Neural cell (in vitro differentiated cells): ENCODE results near the gene ZSCAN31. TPM values are rescaled to one million over a fixed set of nuclear protein-coding genes. Genes with fewer than 3 reads are reported as not detected.

ENCODE experiments used
- H2AFZ ChIP-seq: fragments of 200-600, 300-800 bp; sonication (generic), shearing (Covaris generic); 2 replicates; pipeline ENCODE4 v1.6.0; 2014; ENCODE audit warnings: low read depth, mild to moderate bottlenecking, antibody characterized with exemption, low read length, moderate library complexity
- H3F3A ChIP-seq: fragments of 200-600 bp; shearing (Covaris generic); 2 replicates; pipeline ENCODE4 v1.6.1; 2016; ENCODE audit warnings: mild to moderate bottlenecking, moderate library complexity, mixed read lengths, antibody characterized with exemption, low read length; ENCODE audit not compliant: insufficient read depth, poor library complexity, severe bottlenecking
- H3K27ac ChIP-seq: fragments of 200-600, 300-800 bp; sonication (generic), shearing (Covaris generic); 2 replicates; pipeline ENCODE4 v1.5.1; 2014; ENCODE audit warnings: mild to moderate bottlenecking, low read length, moderate library complexity
- H3K27me3 ChIP-seq: fragments of 300-800, 200-600 bp; sonication (generic), shearing (Covaris generic); 2 replicates; pipeline ENCODE4 v1.6.0; 2014; ENCODE audit warnings: mild to moderate bottlenecking, low read depth, low read length, moderate library complexity; ENCODE audit not compliant: insufficient read depth
- H3K36me3 ChIP-seq: fragments of 300-800, 200-600 bp; sonication (generic), shearing (Covaris generic); 2 replicates; pipeline ENCODE4 v1.5.1; 2014; ENCODE audit warnings: mild to moderate bottlenecking, antibody characterized with exemption, low read length, moderate library complexity; ENCODE audit not compliant: insufficient read depth
- H3K4me2 ChIP-seq: fragments of 300-800, 200-600 bp; sonication (generic), shearing (Covaris generic); 2 replicates; pipeline ENCODE4 v1.6.0; 2014; ENCODE audit warnings: mild to moderate bottlenecking, low read length
- H3K4me3 ChIP-seq: fragments of 300-800, 200-600 bp; sonication (generic), shearing (Covaris generic); 2 replicates; pipeline ENCODE4 v1.5.1; 2014; ENCODE audit warnings: mild to moderate bottlenecking, low read length, moderate library complexity
- H3K79me2 ChIP-seq: fragments of 200-600 bp; shearing (Covaris generic); replicated peaks from 2 replicates; pipeline ENCODE4 v1.6.0; 2014; ENCODE audit warnings: mild to moderate bottlenecking, low read length, moderate library complexity; ENCODE audit not compliant: insufficient read depth
- H3K9ac ChIP-seq: fragments of 300-800, 200-600 bp; sonication (generic), shearing (Covaris generic); 2 replicates; pipeline ENCODE4 v1.6.1; 2016; ENCODE audit warnings: mild to moderate bottlenecking, low read length, mixed read lengths
- H3K9me2 ChIP-seq: fragments of 200-600 bp; shearing (Covaris generic); 2 replicates; pipeline ENCODE4 v1.6.1; 2016; ENCODE audit warnings: mild to moderate bottlenecking, low read length, mixed read lengths; ENCODE audit not compliant: insufficient read depth
- H3K9me3 ChIP-seq: fragments of 200-600, 300-800 bp; sonication (generic), shearing (Covaris generic); 2 replicates; pipeline ENCODE4 v1.6.1; 2016; ENCODE audit warnings: mild to moderate bottlenecking, mixed run types, low read length, moderate library complexity, mixed read lengths
- H4K20me1 ChIP-seq: fragments of 200-600 bp; shearing (Covaris generic); 2 replicates; pipeline ENCODE4 v1.6.1; 2016; ENCODE audit warnings: mild to moderate bottlenecking, mixed run types; ENCODE audit not compliant: insufficient read depth
- CTCF ChIP-seq: fragments of 450-650 bp; IDR thresholded peaks from 2 replicates; pipeline ENCODE4 v1.5.1; 2014; ENCODE audit warnings: antibody characterized with exemption, mild to moderate bottlenecking, moderate library complexity; ENCODE audit not compliant: poor library complexity, severe bottlenecking
- EP300 ChIP-seq: fragments of 450-650 bp; conservative IDR thresholded peaks from 2 replicates; pipeline ENCODE4 v1.6.1; 2014; ENCODE audit warnings: antibody characterized with exemption, mild to moderate bottlenecking, moderate library complexity; ENCODE audit not compliant: poor library complexity, severe bottlenecking
- EZH2 ChIP-seq: fragments of 200-600, 300-800 bp; shearing (Covaris generic), sonication (generic); IDR thresholded peaks from 2 replicates; pipeline ENCODE4 v1.6.1; 2014; ENCODE audit warnings: antibody characterized with exemption, low read length, borderline replicate concordance, mild to moderate bottlenecking; ENCODE audit not compliant: insufficient read depth, poor library complexity, severe bottlenecking
- MXI1 ChIP-seq: fragments of 450-650 bp; conservative IDR thresholded peaks from 2 replicates; pipeline ENCODE4 v1.6.1; 2014; ENCODE audit warnings: antibody characterized with exemption, mild to moderate bottlenecking; ENCODE audit not compliant: poor library complexity, severe bottlenecking
- POLR2AphosphoS5 ChIP-seq: IDR thresholded peaks from 2 replicates; pipeline ENCODE4 v1.6.1; 2012
- RAD21 ChIP-seq: fragments of 450-650 bp; conservative IDR thresholded peaks from 2 replicates; pipeline ENCODE4 v1.6.1; 2014; ENCODE audit warnings: antibody characterized with exemption, mild to moderate bottlenecking, moderate library complexity
- REST ChIP-seq: IDR thresholded peaks from 2 replicates; pipeline ENCODE4 v1.6.1; 2012; ENCODE audit warnings: borderline replicate concordance
- SMC3 ChIP-seq: fragments of 450-650 bp; conservative IDR thresholded peaks from 2 replicates; pipeline ENCODE4 v1.6.1; 2014; ENCODE audit warnings: antibody characterized with exemption, mild to moderate bottlenecking, moderate library complexity; ENCODE audit not compliant: poor library complexity
- TAF1 ChIP-seq: IDR thresholded peaks from 2 replicates; pipeline ENCODE4 v1.6.1; 2012; ENCODE audit warnings: low read depth
- polyA minus RNA-seq: library from RNA; depleted of rRNA, polyadenylated mRNA; stranded (reverse); fragments of >200 nt; gene quantifications from 2 replicates; pipeline ENCODE4 v1.2.3, GENCODE V29; 2014
- polyA plus RNA-seq: library from polyadenylated mRNA; depleted of rRNA; stranded (reverse); fragments of >200 nt; gene quantifications from 2 replicates; pipeline ENCODE4 v1.2.3, GENCODE V29; 2014

Gene ZSCAN31
- 2.6 and 7.5 TPM in 2 replicates for polyA plus RNA-seq
- 4.6 and 6.8 TPM in 2 replicates for polyA minus RNA-seq

DNA sequence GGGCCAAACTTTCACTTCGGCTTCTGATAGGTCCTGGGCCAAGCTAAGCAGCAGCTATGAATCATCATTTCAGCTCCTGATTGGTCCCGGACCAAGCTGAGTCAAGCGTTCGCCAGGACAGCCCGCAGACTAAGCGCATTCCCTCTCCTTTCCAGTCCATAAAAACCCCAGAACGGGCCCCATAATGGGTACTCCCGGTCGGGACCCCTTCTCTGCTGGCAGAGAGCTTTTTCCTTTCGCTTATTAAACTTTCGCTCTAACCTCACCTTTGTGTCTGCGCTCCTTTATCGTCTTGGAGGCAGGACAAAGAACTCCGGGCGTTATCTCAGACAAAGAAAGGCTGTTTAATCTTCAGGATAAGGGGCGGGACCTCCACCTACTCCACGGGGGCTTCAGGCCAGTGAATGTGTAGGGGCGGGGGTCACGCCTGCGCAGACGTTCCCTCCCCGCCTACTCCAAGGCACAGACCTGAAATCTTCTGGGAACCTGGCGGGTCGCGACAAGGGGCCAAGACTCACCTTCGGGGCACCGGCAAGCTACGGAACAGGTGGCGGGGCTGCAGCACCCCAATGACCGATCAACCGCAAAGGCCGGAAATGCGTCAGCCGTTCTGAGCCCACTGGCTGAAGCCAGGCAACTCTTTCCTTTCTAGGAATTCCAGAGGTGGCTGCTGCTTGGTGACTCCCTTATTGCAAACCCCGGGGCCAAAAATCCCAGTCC, at the start of gene ZSCAN31:
ZSCAN31 (minus strand) TSS at position 585 of the 720 bp plus-strand sequence. CDS start 6,465 bp downstream, outside the sequence.
- Histone ChIP-seq H3K9me2 (no peaks in the 10 kb centered on the region), H3K4me2 (peak within 1 kb of the TSS; percentile 99), H3F3A (peaks cover 15% of the 10 kb centered on the region), H3K9me3 (no peaks in the 10 kb centered on the region), H4K20me1 (no peaks in the 10 kb centered on the region), H3K36me3 (no peaks in the 10 kb centered on the region), H3K27ac (peak within 1 kb of the TSS; percentile 100), H3K4me3 (peak within 1 kb of the TSS; percentile 69), H3K9ac (peak within 1 kb of the TSS; percentile 97), H2AFZ (no peak within 1 kb of the TSS), H3K79me2 (peaks cover 13% of the 10 kb centered on the region), H3K27me3 (no peaks in the 10 kb centered on the region)
- TF ChIP-seq SMC3 (peak; percentile 21), MXI1 (peak; percentile 64), REST (peak; percentile 90), TAF1 (peak; percentile 97), POLR2AphosphoS5 (peak; percentile 97), RAD21 (peak; percentile 26), CTCF (no peak), EZH2 (no peak), EP300 (peak; percentile 73)

- Histone ChIP-seq H3F3A (no peaks in the 10 kb centered on the region), H3K9ac (no peak overlapping the region), H3K27me3 (no peaks in the 10 kb centered on the region), H3K79me2 (no peaks in the 10 kb centered on the region), H3K36me3 (peaks cover 11% of the 10 kb centered on the region), H4K20me1 (no peaks in the 10 kb centered on the region), H2AFZ (no peak overlapping the region), H3K4me3 (peak overlapping the region; percentile 62), H3K9me3 (no peaks in the 10 kb centered on the region), H3K27ac (peak overlapping the region; percentile 6), H3K4me2 (no peak overlapping the region), H3K9me2 (no peaks in the 10 kb centered on the region)
- TF ChIP-seq EP300 (peak; percentile 61), POLR2AphosphoS5 (peak; percentile 20), SMC3 (no peak)
These were observed 48.2 kb upstream of the ZSCAN31 start for GRCh38 chr6:28384143-28384533.
